ENCODE measurements around the gene PTPN5. TPM values are rescaled to one million over a fixed set of nuclear protein-coding genes. Genes with fewer than 3 reads are reported as not detected.

Gene PTPN5
- total RNA-seq, 1 donor from 2014 or later, result 36.7 TPM

- FAIRE-seq (no peak), DNase-seq (ENCODE audit: low spot score in 2 of 2) (no peak)
Measured at GRCh38 chr11:18715476-18715875, 76.1 kb downstream of the PTPN5 start.

GRCh38 chr11:18714443-18714780 is 77.2 kb downstream of the PTPN5 start:
- DNase-seq (ENCODE audit: low spot score in 2 of 2) (no peak), FAIRE-seq (no peak)

- DNase-seq (ENCODE audit: low spot score in 2 of 2) (no peak), FAIRE-seq (no peak)
Measured at GRCh38 chr11:18713646-18714442, 77.8 kb downstream of the PTPN5 start.

- FAIRE-seq, result no peak
Measured at GRCh38 chr11:18710545-18710944, 81.1 kb downstream of the PTPN5 start.

GRCh38 chr11:18709414-18709813 is 82.2 kb downstream of the PTPN5 start:
- FAIRE-seq (no peak), DNase-seq (ENCODE audit: low spot score in 2 of 2) (no peak)

More at GRCh38 chr11:18710545-18710944, 81.1 kb downstream of the PTPN5 start:
- no peak for DNase-seq (ENCODE audit: low spot score in 2 of 2)

GRCh38 chr11:18707811-18708340 is 83.7 kb downstream of the PTPN5 start:
- DNase-seq (ENCODE audit: low spot score in 2 of 2) (no peak), FAIRE-seq (no peak)

GRCh38 chr11:18706330-18707243 is 85.0 kb downstream of the PTPN5 start:
- FAIRE-seq, result no peak
- peak in 1 of 2 donors; percentile 74 for DNase-seq (ENCODE audit: low spot score in 2 of 2)

GRCh38 chr11:18705651-18706281 is 85.8 kb downstream of the PTPN5 start:
- peak in 1 of 2 donors; percentile 61 for DNase-seq (ENCODE audit: low spot score in 2 of 2)
- FAIRE-seq, result no peak

GRCh38 chr11:18704698-18705097 is 86.9 kb downstream of the PTPN5 start:
- DNase-seq (ENCODE audit: low spot score in 2 of 2), result no peak
- FAIRE-seq, result no peak

- no peak for FAIRE-seq
- no peak for DNase-seq (ENCODE audit: low spot score in 2 of 2)
Measured at GRCh38 chr11:18704045-18704645, 87.5 kb downstream of the PTPN5 start.

GRCh38 chr11:18703001-18703763 is 88.4 kb downstream of the PTPN5 start:
- FAIRE-seq (no peak), DNase-seq (ENCODE audit: low spot score in 2 of 2) (no peak)

- DNase-seq (ENCODE audit: low spot score in 2 of 2) (no peak), FAIRE-seq (no peak)
Measured at GRCh38 chr11:18701614-18702216, 89.9 kb downstream of the PTPN5 start.

- no peak for DNase-seq (ENCODE audit: low spot score in 2 of 2)
- FAIRE-seq, result no peak
Measured at GRCh38 chr11:18700872-18701271, 90.7 kb downstream of the PTPN5 start.

- DNase-seq (ENCODE audit: low spot score in 2 of 2) (no peak), FAIRE-seq (no peak)
Measured at GRCh38 chr11:18700375-18700774, 91.2 kb downstream of the PTPN5 start.

- FAIRE-seq (no peak), DNase-seq (ENCODE audit: low spot score in 2 of 2) (no peak)
Measured at GRCh38 chr11:18699848-18700261, 91.7 kb downstream of the PTPN5 start.

- FAIRE-seq, result no peak
- DNase-seq (ENCODE audit: low spot score in 2 of 2), result no peak
Measured at GRCh38 chr11:18699269-18699596, 92.4 kb downstream of the PTPN5 start.

GRCh38 chr11:18698341-18699268 is 93.0 kb downstream of the PTPN5 start, which contains the start of gene TMEM86A:
TMEM86A (plus strand) TSS chr11:18698779; CDS start chr11:18698887, 108 bp downstream.
- DNase-seq (ENCODE audit: low spot score in 2 of 2) (peak; percentile 93 to 97), FAIRE-seq (no peak)

- DNase-seq (ENCODE audit: low spot score in 2 of 2) (no peak), FAIRE-seq (no peak)
Measured at GRCh38 chr11:18697576-18697975, 94.0 kb downstream of the PTPN5 start.

Data from frontal cortex (tissue), 4 donors.